ENCODE measurements around the gene VPS37B.

Gene VPS37B

GRCh38 chr12:122825773-122826724 is 69.9 kb downstream of the VPS37B start:
- no peaks in the 10 kb centered on the region for H3K4me1 ChIP-seq (ENCODE audit: control insufficient read depth in 1 of 2, insufficient read depth in 1 of 2, low read depth in 1 of 2, low read length in 1 of 2)
- H3K27me3 ChIP-seq = peaks cover 25% of the 10 kb centered on the region
- TF ChIP-seq CTCF (IDR thresholded peaks at IDR 0.05) = no peak
- H3K36me3 ChIP-seq = no peaks in the 10 kb centered on the region
- no peak overlapping the region for H3K27ac ChIP-seq
- no peaks in the 10 kb centered on the region for H3K9me3 ChIP-seq
- H3K4me3 ChIP-seq (ENCODE audit: low read depth in 1 of 2, low read length in 1 of 2) = no peak overlapping the region

GRCh38 chr12:122823429-122823828 is 72.5 kb downstream of the VPS37B start:
- Histone ChIP-seq H3K27ac (no peak overlapping the region), H3K4me1 (ENCODE audit: control insufficient read depth in 1 of 2, insufficient read depth in 1 of 2, low read depth in 1 of 2, low read length in 1 of 2) (peaks cover 4 to 12% of the 10 kb centered on the region in 2 experiments), H3K36me3 (no peaks in the 10 kb centered on the region), H3K27me3 (peaks cover 20% of the 10 kb centered on the region), H3K9me3 (no peaks in the 10 kb centered on the region), H3K4me3 (ENCODE audit: low read depth in 1 of 2, low read length in 1 of 2) (no peak overlapping the region)
- no peak for TF ChIP-seq CTCF (IDR thresholded peaks at IDR 0.05)

GRCh38 chr12:122820838-122821271 is 75.1 kb downstream of the VPS37B start:
- H3K4me1 ChIP-seq (ENCODE audit: control insufficient read depth in 1 of 2, insufficient read depth in 1 of 2, low read depth in 1 of 2, low read length in 1 of 2) = peaks cover 4 to 12% of the 10 kb centered on the region in 2 experiments
- H3K4me3 ChIP-seq (ENCODE audit: low read depth in 1 of 2, low read length in 1 of 2) = no peak overlapping the region
- no peaks in the 10 kb centered on the region for H3K36me3 ChIP-seq
- H3K9me3 ChIP-seq = no peaks in the 10 kb centered on the region
- no peak overlapping the region for H3K27ac ChIP-seq
- no peaks in the 10 kb centered on the region for H3K27me3 ChIP-seq
- TF ChIP-seq CTCF (IDR thresholded peaks at IDR 0.05) = no peak

GRCh38 chr12:122820138-122820537 is 75.8 kb downstream of the VPS37B start:
- H3K9me3 ChIP-seq = no peaks in the 10 kb centered on the region
- TF ChIP-seq CTCF (IDR thresholded peaks at IDR 0.05) = no peak
- no peak overlapping the region for H3K27ac ChIP-seq
- no peak overlapping the region for H3K4me3 ChIP-seq (ENCODE audit: low read depth in 1 of 2, low read length in 1 of 2)
- no peaks in the 10 kb centered on the region for H3K36me3 ChIP-seq
- H3K4me1 ChIP-seq (ENCODE audit: control insufficient read depth in 1 of 2, insufficient read depth in 1 of 2, low read depth in 1 of 2, low read length in 1 of 2) = peaks cover 4 to 12% of the 10 kb centered on the region in 2 experiments
- no peaks in the 10 kb centered on the region for H3K27me3 ChIP-seq

GRCh38 chr12:122819209-122819785 is 76.6 kb downstream of the VPS37B start:
- TF ChIP-seq CTCF (IDR thresholded peaks at IDR 0.05) = no peak
- no peak overlapping the region for H3K27ac ChIP-seq
- H3K9me3 ChIP-seq = no peaks in the 10 kb centered on the region

More at GRCh38 chr12:122819209-122819785, 76.6 kb downstream of the VPS37B start:
- Histone ChIP-seq H3K4me3 (ENCODE audit: low read depth in 1 of 2, low read length in 1 of 2) (no peak overlapping the region), H3K36me3 (no peaks in the 10 kb centered on the region), H3K4me1 (ENCODE audit: control insufficient read depth in 1 of 2, insufficient read depth in 1 of 2, low read depth in 1 of 2, low read length in 1 of 2) (peaks cover 4 to 12% of the 10 kb centered on the region in 2 experiments), H3K27me3 (no peaks in the 10 kb centered on the region)

Data from neutrophil (primary cell).